Astrocyte (in vitro differentiated cells and primary cell): ENCODE measurements around the gene CSNK1A1L. TPM values are rescaled to one million over a fixed set of nuclear protein-coding genes. Genes with fewer than 3 reads are reported as not detected.

Source experiments
- DNase-seq: peaks from one replicate; pipeline ENCODE4 v3.0.0-alpha.2; 2010; ENCODE audit warnings: low read depth
- FAIRE-seq: peaks from 2 replicates; lab custom pipeline; 2011; peaks lifted over from hg19 to GRCh38; lab: Jason Lieb, UNC
- H2AFZ ChIP-seq: 2 replicates; pipeline ENCODE4 v1.6.0; 2012; ENCODE audit warnings: low read depth, low read length, inconsistent platforms
- H3K27ac ChIP-seq: 2 replicates; pipeline ENCODE4 v1.5.1; 2011; ENCODE audit warnings: low read depth, low read length, inconsistent platforms
- H3K27me3 ChIP-seq: 2 replicates; pipeline ENCODE4 v1.6.0; 2011; ENCODE audit warnings: low read length, inconsistent platforms; ENCODE audit not compliant: insufficient read depth
- H3K36me3 ChIP-seq: 2 replicates; pipeline ENCODE4 v1.5.1; 2011; ENCODE audit warnings: low read length, inconsistent platforms; ENCODE audit not compliant: insufficient read depth
- H3K4me1 ChIP-seq: 2 replicates; pipeline ENCODE4 v1.5.1; 2011; ENCODE audit warnings: low read length, inconsistent platforms; ENCODE audit not compliant: insufficient read depth
- H3K4me2 ChIP-seq: 2 replicates; pipeline ENCODE4 v1.6.0; 2012; ENCODE audit warnings: low read length, inconsistent platforms
- H3K4me3 ChIP-seq: 2 replicates; pipeline ENCODE4 v1.5.1; 2011; ENCODE audit warnings: low read depth, mild to moderate bottlenecking, low read length, inconsistent platforms; ENCODE audit not compliant: insufficient read depth
- H3K79me2 ChIP-seq: 2 replicates; pipeline ENCODE4 v1.6.0; 2012; ENCODE audit warnings: mild to moderate bottlenecking, low read length, inconsistent platforms; ENCODE audit not compliant: insufficient read depth
- H3K9ac ChIP-seq: 2 replicates; pipeline ENCODE4 v1.6.0; 2012; ENCODE audit warnings: mild to moderate bottlenecking, low read length, inconsistent platforms
- H3K9me3 ChIP-seq: 2 replicates; pipeline ENCODE4 v1.5.1; 2012; ENCODE audit warnings: low read depth, mild to moderate bottlenecking, low read length, inconsistent platforms; ENCODE audit not compliant: insufficient read depth
- H4K20me1 ChIP-seq: 2 replicates; pipeline ENCODE4 v1.6.0; 2012; ENCODE audit warnings: low read length, inconsistent platforms; ENCODE audit not compliant: insufficient read depth
- H3K27ac Mint-ChIP-seq: one replicate; pipeline ENCODE4 v1.8.0; 2021; ENCODE audit warnings: mild to moderate bottlenecking, mixed read lengths; ENCODE audit not compliant: unreplicated experiment
- H3K27me3 Mint-ChIP-seq: one replicate; pipeline ENCODE4 v1.8.0; 2021; ENCODE audit warnings: low read depth, mixed read lengths; ENCODE audit not compliant: unreplicated experiment
- H3K36me3 Mint-ChIP-seq: one replicate; pipeline ENCODE4 v1.8.0; 2021; ENCODE audit warnings: low read depth, mixed read lengths; ENCODE audit not compliant: unreplicated experiment
- H3K4me1 Mint-ChIP-seq: one replicate; pipeline ENCODE4 v1.8.0; 2021; ENCODE audit warnings: low read depth, mixed read lengths; ENCODE audit not compliant: unreplicated experiment
- H3K4me3 Mint-ChIP-seq: one replicate; pipeline ENCODE4 v1.8.0; 2021; ENCODE audit warnings: mild to moderate bottlenecking, moderate library complexity, mixed read lengths; ENCODE audit not compliant: unreplicated experiment
- H3K9me3 Mint-ChIP-seq: one replicate; pipeline ENCODE4 v1.8.0; 2021; ENCODE audit warnings: mild to moderate bottlenecking, mixed read lengths; ENCODE audit not compliant: unreplicated experiment
- EZH2 ChIP-seq: IDR thresholded peaks from 2 replicates; pipeline ENCODE4 v1.6.1; 2012; ENCODE audit warnings: mild to moderate bottlenecking, low read length, inconsistent platforms; ENCODE audit not compliant: insufficient read depth
- total RNA-seq: library from RNA; stranded (reverse); gene quantifications from 2 replicates; pipeline ENCODE4 v1.2.1, GENCODE V29; 2021
- TF ChIP-seq, protein P1 (sequence below): IDR thresholded peaks from 2 replicates; pipeline ENCODE4 v1.5.1; 2011; ENCODE audit warnings: low read depth, mild to moderate bottlenecking, inconsistent platforms, low read length, moderate library complexity; ENCODE audit not compliant: insufficient read depth

CSNK1A1L gene
- total RNA-seq, 1 donor from 2014 or later: not detected

DNA sequence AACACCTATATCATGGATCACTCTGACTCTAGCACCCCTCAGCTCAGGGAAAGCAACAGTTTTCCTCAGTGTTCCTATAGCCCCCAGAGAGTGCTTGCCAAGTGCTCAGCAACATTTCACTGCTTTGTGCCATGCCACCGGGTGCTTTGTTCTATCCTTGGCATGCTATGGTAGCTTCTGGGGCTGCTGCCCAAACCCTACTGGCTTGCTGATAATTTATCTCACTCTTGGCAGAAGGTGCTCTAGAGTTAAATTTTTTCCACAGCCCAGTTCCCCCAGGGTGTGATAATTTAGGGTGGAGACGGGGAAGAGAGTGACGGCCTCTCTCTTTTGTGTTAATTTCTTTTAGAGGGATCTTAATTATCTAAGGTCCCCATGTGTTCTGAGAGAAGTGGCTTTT is 12.6 kb upstream of the CSNK1A1L start:
- no peak overlapping the region for H3K27ac ChIP-seq
- TF ChIP-seq, protein P1, sequence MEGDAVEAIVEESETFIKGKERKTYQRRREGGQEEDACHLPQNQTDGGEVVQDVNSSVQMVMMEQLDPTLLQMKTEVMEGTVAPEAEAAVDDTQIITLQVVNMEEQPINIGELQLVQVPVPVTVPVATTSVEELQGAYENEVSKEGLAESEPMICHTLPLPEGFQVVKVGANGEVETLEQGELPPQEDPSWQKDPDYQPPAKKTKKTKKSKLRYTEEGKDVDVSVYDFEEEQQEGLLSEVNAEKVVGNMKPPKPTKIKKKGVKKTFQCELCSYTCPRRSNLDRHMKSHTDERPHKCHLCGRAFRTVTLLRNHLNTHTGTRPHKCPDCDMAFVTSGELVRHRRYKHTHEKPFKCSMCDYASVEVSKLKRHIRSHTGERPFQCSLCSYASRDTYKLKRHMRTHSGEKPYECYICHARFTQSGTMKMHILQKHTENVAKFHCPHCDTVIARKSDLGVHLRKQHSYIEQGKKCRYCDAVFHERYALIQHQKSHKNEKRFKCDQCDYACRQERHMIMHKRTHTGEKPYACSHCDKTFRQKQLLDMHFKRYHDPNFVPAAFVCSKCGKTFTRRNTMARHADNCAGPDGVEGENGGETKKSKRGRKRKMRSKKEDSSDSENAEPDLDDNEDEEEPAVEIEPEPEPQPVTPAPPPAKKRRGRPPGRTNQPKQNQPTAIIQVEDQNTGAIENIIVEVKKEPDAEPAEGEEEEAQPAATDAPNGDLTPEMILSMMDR: no peak
- no peak for TF ChIP-seq EZH2
- Mint-ChIP-seq H3K36me3 (no peaks in the 10 kb centered on the region), H3K4me1 (no peaks in the 10 kb centered on the region), H3K27me3 (no peaks in the 10 kb centered on the region), H3K9me3 (no peaks in the 10 kb centered on the region), H3K4me3 (no peak overlapping the region), H3K27ac (no peak overlapping the region)
- no peaks in the 10 kb centered on the region for H4K20me1 ChIP-seq
- H3K4me3 ChIP-seq: no peak overlapping the region
- H3K4me1 ChIP-seq: no peaks in the 10 kb centered on the region
- no peaks in the 10 kb centered on the region for H3K27me3 ChIP-seq
- H3K36me3 ChIP-seq: no peaks in the 10 kb centered on the region
- DNase-seq: no peak
- no peaks in the 10 kb centered on the region for H3K79me2 ChIP-seq
- H3K4me2 ChIP-seq: no peak overlapping the region
- no peak overlapping the region for H3K9ac ChIP-seq
- no peak for FAIRE-seq
- H2AFZ ChIP-seq: peak overlapping the region; percentile 54
- H3K9me3 ChIP-seq: no peaks in the 10 kb centered on the region

DNA sequence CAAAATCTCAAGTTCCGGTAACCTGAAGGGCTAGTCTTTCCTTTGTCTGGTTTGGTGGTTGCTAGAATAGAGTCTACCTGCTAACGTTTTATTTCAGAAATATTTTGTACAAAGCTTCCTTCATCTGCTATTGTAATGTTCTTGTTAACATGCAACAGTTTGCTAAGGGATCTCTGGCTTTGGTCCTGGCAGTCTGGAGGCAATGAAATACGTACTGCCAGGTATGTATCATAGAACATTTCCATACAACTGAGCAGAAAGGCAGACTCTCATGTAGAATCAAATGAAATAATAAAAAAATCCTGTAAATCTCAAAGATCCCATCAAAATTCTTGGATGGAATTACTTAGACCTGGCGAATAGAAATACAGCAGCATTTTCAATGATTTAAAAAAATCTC is 8.8 kb upstream of the CSNK1A1L start:
- Mint-ChIP-seq H3K4me1 (peaks cover 6% of the 10 kb centered on the region), H3K36me3 (no peaks in the 10 kb centered on the region), H3K4me3 (no peak overlapping the region), H3K27ac (no peak overlapping the region), H3K9me3 (no peaks in the 10 kb centered on the region), H3K27me3 (no peaks in the 10 kb centered on the region)
- Histone ChIP-seq H3K27ac (no peak overlapping the region), H3K9ac (no peak overlapping the region), H4K20me1 (no peaks in the 10 kb centered on the region), H3K79me2 (no peaks in the 10 kb centered on the region), H3K27me3 (no peaks in the 10 kb centered on the region), H2AFZ (no peak overlapping the region), H3K36me3 (no peaks in the 10 kb centered on the region), H3K4me3 (no peak overlapping the region), H3K9me3 (no peaks in the 10 kb centered on the region), H3K4me1 (no peaks in the 10 kb centered on the region), H3K4me2 (no peak overlapping the region)
- DNase-seq (no peak), FAIRE-seq (peak; percentile 34)
- no peak for TF ChIP-seq EZH2
- TF ChIP-seq, protein P1: no peak

DNA sequence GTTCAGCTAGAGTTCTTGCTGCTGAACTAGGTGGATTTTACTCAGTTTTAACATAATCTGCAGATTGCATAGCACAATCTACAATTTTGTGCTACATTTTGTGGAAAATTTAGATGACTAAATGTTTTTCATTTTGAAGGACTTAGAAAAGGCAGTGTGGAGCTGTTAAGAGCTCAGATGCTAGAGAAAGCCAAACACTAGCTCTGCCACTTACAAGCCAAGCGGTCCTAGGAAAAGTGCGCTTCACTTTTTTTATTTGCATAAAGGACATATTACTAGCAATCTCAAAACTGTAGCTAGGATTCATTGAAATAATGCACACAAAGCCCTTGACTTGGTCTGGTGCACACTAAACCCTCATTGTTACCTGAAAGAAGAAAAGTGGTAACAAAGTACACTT is 8.1 kb upstream of the CSNK1A1L start:
- peaks cover 7% of the 10 kb centered on the region for H3K4me1 Mint-ChIP-seq
- H3K4me3 Mint-ChIP-seq: no peak overlapping the region
- no peak overlapping the region for H3K27ac Mint-ChIP-seq
- Histone ChIP-seq H3K4me1 (no peaks in the 10 kb centered on the region), H3K79me2 (no peaks in the 10 kb centered on the region), H3K27ac (no peak overlapping the region), H4K20me1 (no peaks in the 10 kb centered on the region), H3K9me3 (no peaks in the 10 kb centered on the region), H3K27me3 (no peaks in the 10 kb centered on the region), H3K36me3 (no peaks in the 10 kb centered on the region), H3K4me2 (no peak overlapping the region), H2AFZ (no peak overlapping the region), H3K4me3 (no peak overlapping the region), H3K9ac (no peak overlapping the region)
- FAIRE-seq: no peak
- TF ChIP-seq, protein P1: no peak
- TF ChIP-seq EZH2: no peak
- no peaks in the 10 kb centered on the region for H3K36me3 Mint-ChIP-seq
- no peaks in the 10 kb centered on the region for H3K27me3 Mint-ChIP-seq
- no peak for DNase-seq
- H3K9me3 Mint-ChIP-seq: no peaks in the 10 kb centered on the region
